OCI-LY3 (cell line): Measurements from ENCODE around the gene MAP7D3.

Experiments
- H2AFZ ChIP-seq: fragments of 200-600, 300-600 bp; shearing (Covaris generic); 2 replicates; pipeline ENCODE4 v1.6.0; 2014; ENCODE audit warnings: antibody characterized with exemption, low read depth, low read length
- H3K27ac ChIP-seq: fragments of 200-600, 300-600 bp; sonication (generic); 2 replicates; pipeline ENCODE4 v1.5.1; 2014; ENCODE audit warnings: mild to moderate bottlenecking, low read length, moderate library complexity, mixed read lengths
- H3K27me3 ChIP-seq: fragments of 200-600, 300-600 bp; sonication (generic); 2 replicates; pipeline ENCODE4 v1.6.1; 2014; ENCODE audit warnings: low read depth, low read length, mixed read lengths
- H3K36me3 ChIP-seq: fragments of 200-600, 300-600 bp; sonication (generic); replicated peaks from 2 replicates; pipeline ENCODE3; 2014; ENCODE audit warnings: low read depth, low read length, mixed read lengths
- H3K4me1 ChIP-seq: fragments of 300-600, 200-600 bp; sonication (generic); 2 replicates; pipeline ENCODE4 v1.6.1; 2014; ENCODE audit warnings: low read length, mixed read lengths
- H3K4me2 ChIP-seq: fragments of 200-600, 300-600 bp; sonication (generic); 2 replicates; pipeline ENCODE4 v1.6.1; 2014; ENCODE audit warnings: low read length, mixed read lengths
- H3K4me3 ChIP-seq: fragments of 300-600, 200-600 bp; sonication (generic); 2 replicates; pipeline ENCODE4 v1.5.1; 2014; ENCODE audit warnings: antibody characterized with exemption, mild to moderate bottlenecking, low read length, moderate library complexity
- H3K79me2 ChIP-seq: fragments of 300-600, 200-600 bp; shearing (Covaris generic); 2 replicates; pipeline ENCODE4 v1.6.1; 2014; ENCODE audit warnings: mild to moderate bottlenecking, low read length, mixed read lengths
- H3K9ac ChIP-seq: fragments of 300-600, 200-600 bp; shearing (Covaris generic); 2 replicates; pipeline ENCODE4 v1.6.0; 2014; ENCODE audit warnings: mild to moderate bottlenecking, low read length, moderate library complexity
- H3K9me3 ChIP-seq: fragments of 200-600, 300-600 bp; shearing (Covaris generic); 2 replicates; pipeline ENCODE4 v1.6.1; 2014; ENCODE audit warnings: low read length, mixed read lengths; ENCODE audit not compliant: insufficient read depth
- H4K20me1 ChIP-seq: fragments of 200-600, 300-600 bp; sonication (generic); 2 replicates; pipeline ENCODE4 v1.6.1; 2016; ENCODE audit warnings: low read length, mixed read lengths; ENCODE audit not compliant: insufficient read depth
- CTCF ChIP-seq: fragments of 200-600, 300-600 bp; sonication (generic); IDR thresholded peaks from 2 replicates; pipeline ENCODE4 v1.5.1; 2014; ENCODE audit warnings: antibody characterized with exemption, low read length, low read depth
- EZH2phosphoT487 ChIP-seq: fragments of 200-600 bp; shearing (Covaris generic); IDR thresholded peaks from 2 replicates; pipeline ENCODE4 v1.6.1; 2018; ENCODE audit warnings: antibody characterized with exemption, mixed run types, low read depth

Gene MAP7D3

GRCh38 chrX:136195247-136195646 is 56.0 kb downstream of the MAP7D3 start:
- Histone ChIP-seq H3K4me1 (no peaks in the 10 kb centered on the region), H3K36me3 (no peaks in the 10 kb centered on the region), H3K4me2 (no peak overlapping the region), H3K4me3 (no peak overlapping the region), H3K9ac (no peak overlapping the region), H3K79me2 (no peaks in the 10 kb centered on the region), H2AFZ (no peak overlapping the region), H3K9me3 (no peaks in the 10 kb centered on the region), H4K20me1 (no peaks in the 10 kb centered on the region), H3K27me3 (no peaks in the 10 kb centered on the region), H3K27ac (no peak overlapping the region)
- TF ChIP-seq EZH2phosphoT487, result no peak
- no peak for TF ChIP-seq CTCF

DNA sequence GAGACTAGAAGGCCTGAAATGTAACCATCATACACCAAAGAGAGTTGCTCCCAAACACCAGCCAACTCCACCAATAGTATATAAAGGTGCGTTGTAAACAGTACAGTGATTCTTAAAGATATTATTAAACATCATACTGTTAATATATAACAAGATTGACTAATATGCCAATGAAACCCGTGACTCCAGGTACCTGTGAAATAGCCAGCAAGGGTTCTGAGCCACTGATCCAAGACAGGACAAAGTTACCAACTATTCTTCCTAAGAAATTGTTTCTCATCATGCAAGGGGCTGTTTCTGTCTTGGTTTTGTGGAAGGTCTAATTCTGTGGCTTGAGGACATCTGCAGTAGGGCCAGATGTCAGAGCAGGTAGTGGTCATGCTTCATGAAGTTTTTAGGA is 56.7 kb downstream of the MAP7D3 start:
- no peak overlapping the region for H3K9ac ChIP-seq
- H3K27me3 ChIP-seq, result no peaks in the 10 kb centered on the region
- H3K27ac ChIP-seq, result no peak overlapping the region
- H3K36me3 ChIP-seq, result no peaks in the 10 kb centered on the region
- TF ChIP-seq EZH2phosphoT487 (no peak), CTCF (no peak)
- no peaks in the 10 kb centered on the region for H4K20me1 ChIP-seq
- H3K9me3 ChIP-seq, result no peaks in the 10 kb centered on the region
- H3K4me1 ChIP-seq, result no peaks in the 10 kb centered on the region
- no peak overlapping the region for H2AFZ ChIP-seq
- no peak overlapping the region for H3K4me3 ChIP-seq
- H3K79me2 ChIP-seq, result no peaks in the 10 kb centered on the region
- H3K4me2 ChIP-seq, result no peak overlapping the region

DNA sequence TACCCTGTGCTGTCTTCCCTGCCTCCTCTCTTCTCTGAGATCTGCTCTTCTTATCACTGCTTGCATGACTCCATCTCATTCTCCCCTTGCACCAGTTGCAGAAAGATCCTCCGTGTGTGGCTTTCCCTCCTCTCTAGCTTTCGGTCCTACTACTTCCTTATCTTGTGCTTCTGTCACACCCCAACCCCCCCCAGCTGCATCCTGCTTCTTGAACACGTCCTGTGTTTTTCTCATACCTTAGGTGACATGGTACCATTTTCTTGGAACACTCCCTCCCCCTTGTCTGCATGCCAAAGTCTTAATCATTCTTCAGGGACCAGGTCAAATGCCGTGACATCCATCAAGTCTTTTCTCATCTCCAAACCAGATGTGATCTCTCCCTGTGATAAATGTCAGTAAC is 57.4 kb downstream of the MAP7D3 start:
- H3K4me2 ChIP-seq, result 0 out of 2 replicates have a peak overlapping the region, but pooled peaks have one; percentile 28
- no peak overlapping the region for H3K9ac ChIP-seq
- no peaks in the 10 kb centered on the region for H3K27me3 ChIP-seq
- no peaks in the 10 kb centered on the region for H4K20me1 ChIP-seq
- H3K9me3 ChIP-seq, result no peaks in the 10 kb centered on the region
- H3K79me2 ChIP-seq, result no peaks in the 10 kb centered on the region
- no peak overlapping the region for H3K27ac ChIP-seq
- no peak for TF ChIP-seq EZH2phosphoT487
- no peak for TF ChIP-seq CTCF
- no peak overlapping the region for H3K4me3 ChIP-seq
- H3K4me1 ChIP-seq, result no peaks in the 10 kb centered on the region
- H3K36me3 ChIP-seq, result no peaks in the 10 kb centered on the region
- H2AFZ ChIP-seq, result no peak overlapping the region

DNA sequence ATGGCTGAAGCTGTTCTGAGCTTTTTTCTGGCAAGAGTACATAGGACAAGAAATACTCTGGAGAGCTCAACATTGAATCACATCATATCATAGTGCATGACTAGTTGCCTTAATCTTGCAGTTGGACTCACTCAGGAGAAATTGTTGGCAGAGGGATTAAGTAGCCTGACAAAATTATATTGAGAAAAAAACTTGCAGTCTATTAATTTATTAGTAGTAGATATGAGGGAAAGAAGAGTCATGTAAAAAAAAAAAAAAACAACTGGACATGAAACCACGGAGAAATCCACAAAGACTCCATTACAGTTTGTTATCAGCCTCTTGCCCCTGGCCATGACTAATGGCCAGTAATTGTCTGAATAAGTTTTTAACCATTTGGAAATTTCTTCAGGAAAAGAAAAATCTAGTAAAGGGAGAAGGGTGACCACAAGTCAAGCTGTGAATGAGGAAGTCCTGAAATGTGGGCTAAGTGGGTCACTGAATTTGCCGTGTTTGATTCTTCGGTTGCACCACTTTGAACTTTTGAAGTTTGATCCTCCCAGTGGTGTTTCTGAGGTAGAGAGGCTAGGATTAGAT is 58.3 kb downstream of the MAP7D3 start:
- no peak overlapping the region for H3K4me2 ChIP-seq
- no peaks in the 10 kb centered on the region for H3K4me1 ChIP-seq
- no peaks in the 10 kb centered on the region for H3K79me2 ChIP-seq
- no peak overlapping the region for H3K4me3 ChIP-seq
- no peaks in the 10 kb centered on the region for H4K20me1 ChIP-seq
- H3K36me3 ChIP-seq, result no peaks in the 10 kb centered on the region
- no peak for TF ChIP-seq CTCF
- no peak for TF ChIP-seq EZH2phosphoT487
- H3K9me3 ChIP-seq, result no peaks in the 10 kb centered on the region
- H2AFZ ChIP-seq, result no peak overlapping the region
- H3K9ac ChIP-seq, result no peak overlapping the region
- no peaks in the 10 kb centered on the region for H3K27me3 ChIP-seq
- H3K27ac ChIP-seq, result no peak overlapping the region
